Activated CD8-positive, alpha-beta memory T cell treated with anti-CD3 and anti-CD28 coated beads, Interleukin-2, amount 10 ng/mL, durations not matched to agents 7 days and 5 days (primary cell): ENCODE measurements around the gene AMPD2. TPM values are rescaled to one million over a fixed set of nuclear protein-coding genes. Genes with fewer than 3 reads are reported as not detected.
A peak's percentile ranks its signal among the peaks of the same experiment; 100 is the strongest.

ENCODE experiments used
- ATAC-seq: fragments of 150-1000 bp; cut with Tn5 transposase; one replicate; pipeline ENCODE4 v1.10.0; 2021; ENCODE audit warnings: moderate library complexity
- CTCF ChIA-PET: fragments of 350-600 bp; sonication (Branson Sonifier 250); formaldehyde crosslinking; loops from one replicate; lab custom pipeline; 2021; ENCODE audit warnings: antibody characterized with exemption; lab: Charles Lee
- DNase-seq: peaks from one replicate; pipeline ENCODE4 v3.0.0-alpha.2; 2020
- H3K27ac Mint-ChIP-seq: one replicate; pipeline ENCODE4 v1.8.0; 2021; ENCODE audit warnings: mild to moderate bottlenecking, mixed read lengths
- H3K27me3 Mint-ChIP-seq: one replicate; pipeline ENCODE4 v1.8.0; 2021; ENCODE audit warnings: mixed read lengths
- H3K36me3 Mint-ChIP-seq: one replicate; pipeline ENCODE4 v1.8.0; 2021; ENCODE audit warnings: mild to moderate bottlenecking, mixed read lengths
- H3K4me1 Mint-ChIP-seq: one replicate; pipeline ENCODE4 v1.8.0; 2021; ENCODE audit warnings: mixed read lengths
- H3K4me3 Mint-ChIP-seq: one replicate; pipeline ENCODE4 v1.8.0; 2021; ENCODE audit warnings: mild to moderate bottlenecking, moderate library complexity, mixed read lengths
- H3K9me3 Mint-ChIP-seq: one replicate; pipeline ENCODE4 v1.8.0; 2022; ENCODE audit warnings: low read depth, mixed read lengths
- total RNA-seq, 2 experiments: library from RNA; stranded (reverse); gene quantifications; one replicate each; pipeline ENCODE4 v1.2.3, GENCODE V29; 2021

Gene AMPD2
- 100 to 1,000 TPM in 1 of 2 experiments, 10 to 100 TPM in 1; 90.4 to 113 TPM for total RNA-seq

DNA sequence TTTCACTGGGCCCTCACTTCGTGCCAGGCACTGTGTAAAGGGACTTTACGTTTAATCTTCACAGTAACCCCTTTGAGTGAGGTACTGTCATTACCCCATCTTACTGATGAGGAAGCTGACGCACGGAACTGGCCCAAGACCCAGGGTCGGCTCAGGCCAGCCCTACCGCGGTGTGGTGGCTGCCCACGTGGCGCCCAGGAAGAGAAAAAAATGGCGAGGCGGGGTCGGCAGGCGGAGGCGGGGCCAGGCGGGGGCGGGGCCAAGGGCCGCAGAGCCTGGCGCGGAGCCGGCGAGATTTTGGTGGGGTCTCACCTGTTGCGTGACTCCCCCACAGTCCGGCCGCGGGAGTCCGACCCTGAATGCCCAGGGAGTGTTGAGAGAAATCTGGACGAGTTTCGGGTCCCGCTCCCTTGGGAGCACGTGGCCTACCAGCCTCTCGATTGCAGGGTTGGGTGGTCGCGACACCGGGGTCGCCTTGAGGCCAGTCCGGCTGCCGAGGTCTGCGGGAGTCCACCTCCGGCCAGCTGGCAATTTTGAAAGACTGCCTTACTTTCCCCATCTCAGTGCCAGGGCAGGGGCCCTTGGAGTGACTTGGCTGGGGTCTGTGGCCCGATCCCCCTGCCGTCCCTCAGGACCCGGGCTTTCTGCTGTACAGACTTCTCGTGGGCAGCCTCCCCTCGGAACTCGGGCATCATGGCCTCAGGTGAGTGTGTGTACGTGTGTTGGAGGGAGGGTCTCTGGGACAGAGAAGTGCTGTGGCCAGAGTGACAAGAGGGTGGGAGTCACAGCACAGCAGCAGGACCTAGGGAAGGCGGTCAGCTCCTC lies at the start of gene AMPD2, which contains the start of gene GNAT2:
AMPD2 (plus strand) TSS at position 262 of the 825 bp plus-strand sequence. CDS start 1,339 bp downstream, outside the sequence.
GNAT2 (minus strand) TSS at position 41 of the 825 bp plus-strand sequence. CDS start 6,746 bp downstream, outside the sequence.
- Mint-ChIP-seq H3K4me1 (peaks cover 66% of the 10 kb centered on the region), H3K9me3 (no peaks in the 10 kb centered on the region), H3K36me3 (peaks cover 1% of the 10 kb centered on the region), H3K27ac (peak within 1 kb of the TSS; percentile 98), H3K4me3 (peak within 1 kb of the TSS; percentile 99), H3K27me3 (no peaks in the 10 kb centered on the region)
- ATAC-seq (peak; percentile 56), DNase-seq (peak; percentile 87)
- CTCF ChIA-PET, result interaction anchor here (0.5 to 9.1 kb wide), 12 partner anchors 10 to 365 kb away, joined by 3 to 112 read pairs (median 6); partner anchors contain the start of genes AHCYL1, CYB561D1 and GNAI3

DNA sequence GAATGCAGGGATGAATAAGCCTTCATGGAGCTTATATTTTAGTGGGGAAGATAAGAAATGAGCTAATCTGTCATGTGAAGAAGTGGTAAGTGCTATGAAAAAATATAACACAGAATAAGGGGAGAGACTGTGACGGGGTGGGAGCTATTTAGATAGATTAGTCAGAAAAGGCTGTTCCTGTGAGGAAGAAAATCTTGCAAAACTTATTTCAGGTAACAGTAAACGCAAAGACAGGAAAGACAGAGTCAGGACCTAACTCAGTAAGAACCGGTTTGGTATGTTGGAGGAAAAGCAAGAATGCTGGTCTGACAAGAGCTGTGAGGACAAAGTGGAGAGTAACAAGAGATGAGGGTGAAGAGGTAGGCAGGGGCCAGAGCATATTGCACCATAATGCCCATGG lies 49.2 kb upstream of the AMPD2 start:
- H3K27me3 Mint-ChIP-seq, result no peaks in the 10 kb centered on the region
- CTCF ChIA-PET, result interaction anchor here (1.1 to 1.4 kb wide), 3 partner anchors 11 to 46 kb away, joined by 3 to 4 read pairs (median 3); no protein-coding TSS in a partner anchor
- no peaks in the 10 kb centered on the region for H3K9me3 Mint-ChIP-seq
- no peak overlapping the region for H3K27ac Mint-ChIP-seq
- DNase-seq (no peak), ATAC-seq (no peak)
- H3K4me3 Mint-ChIP-seq, result no peak overlapping the region
- H3K4me1 Mint-ChIP-seq, result peaks cover 13% of the 10 kb centered on the region
- H3K36me3 Mint-ChIP-seq, result peaks cover 5% of the 10 kb centered on the region

DNA sequence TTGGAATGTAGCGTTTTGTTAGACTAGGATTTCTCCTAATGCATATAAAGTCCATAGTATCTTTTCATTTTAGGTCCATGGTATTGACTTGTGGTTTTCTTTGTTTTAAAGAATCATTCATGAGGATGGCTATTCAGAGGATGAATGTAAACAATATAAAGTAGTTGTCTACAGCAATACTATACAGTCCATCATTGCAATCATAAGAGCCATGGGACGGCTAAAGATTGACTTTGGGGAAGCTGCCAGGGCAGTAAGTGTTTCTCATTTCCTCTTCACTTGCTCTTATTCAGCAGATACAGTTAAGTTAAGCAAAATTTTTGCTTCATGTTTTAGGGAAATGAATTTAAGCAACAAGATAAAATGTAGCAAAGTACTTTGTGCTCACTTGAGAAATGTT lies 45.9 kb upstream of the AMPD2 start:
- CTCF ChIA-PET, result interaction anchor here (1.5 kb wide), 1 partner anchor 24 kb away, joined by 3 read pairs; no protein-coding TSS in a partner anchor
- Mint-ChIP-seq H3K4me3 (no peak overlapping the region), H3K9me3 (no peaks in the 10 kb centered on the region), H3K4me1 (peaks cover 6% of the 10 kb centered on the region), H3K27ac (no peak overlapping the region), H3K36me3 (peaks cover 19% of the 10 kb centered on the region), H3K27me3 (no peaks in the 10 kb centered on the region)
- no peak for DNase-seq
- ATAC-seq, result no peak

DNA sequence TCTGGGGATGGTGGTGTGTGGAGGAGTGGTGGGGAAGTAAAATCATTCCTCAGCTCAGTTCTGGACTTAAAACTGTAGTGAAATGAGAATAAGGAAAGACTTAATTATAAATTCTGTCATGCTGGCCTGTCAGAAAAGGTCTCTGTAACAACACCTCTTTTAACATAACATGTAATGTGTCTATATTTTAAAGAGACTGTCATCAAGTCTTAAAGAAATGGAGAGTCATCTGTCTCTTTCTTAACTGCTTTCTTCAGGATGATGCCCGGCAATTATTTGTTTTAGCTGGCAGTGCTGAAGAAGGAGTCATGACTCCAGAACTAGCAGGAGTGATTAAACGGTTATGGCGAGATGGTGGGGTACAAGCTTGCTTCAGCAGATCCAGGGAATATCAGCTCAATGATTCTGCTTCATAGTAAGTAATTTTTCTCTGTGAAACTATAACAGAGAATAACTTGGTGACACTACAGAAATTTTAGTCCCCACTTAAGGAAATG lies 40.6 kb upstream of the AMPD2 start:
- H3K27me3 Mint-ChIP-seq, result no peaks in the 10 kb centered on the region
- H3K4me3 Mint-ChIP-seq, result no peak overlapping the region
- CTCF ChIA-PET, result interaction anchor here (1.2 kb wide), 1 partner anchor 451 kb away, joined by 3 read pairs; no protein-coding TSS in a partner anchor
- ATAC-seq, result no peak
- H3K27ac Mint-ChIP-seq, result peak overlapping the region; percentile 36
- H3K36me3 Mint-ChIP-seq, result peaks cover 40% of the 10 kb centered on the region
- peaks cover 1% of the 10 kb centered on the region for H3K4me1 Mint-ChIP-seq
- no peaks in the 10 kb centered on the region for H3K9me3 Mint-ChIP-seq
- DNase-seq, result no peak

DNA sequence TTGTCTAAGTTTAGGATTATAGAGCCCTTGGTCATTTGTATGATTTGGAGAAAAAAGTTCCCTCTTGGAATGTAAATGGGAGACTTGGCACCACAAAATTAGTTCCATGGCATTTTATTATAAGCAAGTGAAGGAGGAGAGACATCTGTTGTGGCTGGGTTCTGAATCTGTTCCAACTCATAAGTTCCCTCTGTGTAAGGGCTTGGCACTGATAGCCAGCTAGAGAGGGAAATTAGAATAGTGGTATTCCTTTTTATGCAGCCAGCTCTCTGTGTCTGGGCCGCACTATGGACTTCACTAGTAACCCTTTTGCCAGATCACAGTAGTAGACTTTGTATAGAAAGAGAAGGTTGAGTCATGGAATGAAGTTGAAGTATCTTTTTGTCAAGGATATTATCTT lies 40.1 kb upstream of the AMPD2 start:
- no peaks in the 10 kb centered on the region for H3K9me3 Mint-ChIP-seq
- no peaks in the 10 kb centered on the region for H3K27me3 Mint-ChIP-seq
- DNase-seq, result no peak
- ATAC-seq, result no peak
- H3K4me3 Mint-ChIP-seq, result no peak overlapping the region
- H3K4me1 Mint-ChIP-seq, result peaks cover 1% of the 10 kb centered on the region
- peaks cover 44% of the 10 kb centered on the region for H3K36me3 Mint-ChIP-seq
- no peak overlapping the region for H3K27ac Mint-ChIP-seq
- CTCF ChIA-PET, result interaction anchor here (1.2 to 1.6 kb wide), 2 partner anchors 405 to 450 kb away, joined by 3 to 7 read pairs; partner anchors contain the start of gene AHCYL1

DNA sequence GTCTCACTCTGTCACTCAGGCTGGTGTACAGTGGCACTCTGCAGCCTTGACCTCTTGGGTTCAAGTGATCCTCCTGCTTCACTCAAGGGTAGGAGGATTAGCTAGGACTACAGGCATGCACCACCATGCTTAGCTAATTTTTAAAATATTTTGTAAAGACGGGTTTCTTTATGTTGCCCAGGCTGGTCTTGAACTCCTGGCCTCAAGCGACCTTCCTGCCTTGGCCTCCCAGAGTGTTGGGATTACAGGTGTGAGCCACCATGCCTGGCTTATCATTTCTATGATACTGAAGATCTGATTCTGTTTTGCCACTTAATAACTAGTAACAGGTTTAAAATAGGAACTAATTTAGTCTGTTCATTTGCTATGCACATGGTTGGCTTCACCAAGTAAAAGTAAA lies 37.6 kb upstream of the AMPD2 start:
- DNase-seq (no peak), ATAC-seq (no peak)
- H3K27me3 Mint-ChIP-seq, result no peaks in the 10 kb centered on the region
- H3K36me3 Mint-ChIP-seq, result peaks cover 48% of the 10 kb centered on the region
- H3K4me1 Mint-ChIP-seq, result peaks cover 1% of the 10 kb centered on the region
- H3K4me3 Mint-ChIP-seq, result no peak overlapping the region
- H3K9me3 Mint-ChIP-seq, result no peaks in the 10 kb centered on the region
- CTCF ChIA-PET, result no interaction called here
- no peak overlapping the region for H3K27ac Mint-ChIP-seq

DNA sequence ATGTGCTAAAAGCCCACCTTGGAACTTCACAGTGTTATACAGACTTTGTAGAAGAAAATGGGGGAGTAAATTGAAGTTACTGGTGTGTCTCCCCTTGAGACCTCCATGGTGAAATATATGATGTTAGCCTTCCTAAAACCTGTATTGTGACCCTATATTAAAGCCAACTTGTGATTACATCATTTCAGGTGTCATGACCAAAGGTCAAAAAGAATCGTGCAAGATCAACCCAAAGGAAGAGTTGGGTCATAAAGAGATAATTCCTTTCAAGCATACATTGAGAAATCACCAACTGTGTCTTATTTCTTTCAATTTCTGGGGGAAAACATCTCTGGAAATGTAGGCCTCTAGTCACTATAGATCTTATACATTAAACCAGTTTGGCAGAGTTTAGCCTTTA lies 34.9 kb upstream of the AMPD2 start:
- CTCF ChIA-PET, result no interaction called here
- H3K36me3 Mint-ChIP-seq, result peaks cover 55% of the 10 kb centered on the region
- H3K4me1 Mint-ChIP-seq, result no peaks in the 10 kb centered on the region
- no peak overlapping the region for H3K27ac Mint-ChIP-seq
- H3K27me3 Mint-ChIP-seq, result no peaks in the 10 kb centered on the region
- H3K9me3 Mint-ChIP-seq, result no peaks in the 10 kb centered on the region
- ATAC-seq (no peak), DNase-seq (no peak)
- H3K4me3 Mint-ChIP-seq, result no peak overlapping the region

DNA sequence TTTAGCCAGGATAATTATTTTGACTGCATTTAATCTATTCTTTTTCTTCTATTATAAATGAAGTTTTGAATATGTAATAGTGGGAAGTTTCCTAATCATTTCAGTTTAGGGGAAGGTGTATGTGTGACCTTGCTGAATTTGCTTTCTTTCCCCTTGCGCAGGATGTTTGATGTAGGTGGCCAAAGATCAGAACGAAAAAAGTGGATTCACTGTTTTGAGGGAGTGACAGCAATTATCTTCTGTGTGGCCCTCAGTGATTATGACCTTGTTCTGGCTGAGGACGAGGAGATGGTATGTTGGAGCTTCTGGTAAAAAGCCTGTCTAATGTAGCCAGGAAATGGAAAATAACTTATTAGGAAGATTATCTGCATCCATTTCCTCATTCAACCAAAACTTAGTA lies 33.6 kb upstream of the AMPD2 start:
- CTCF ChIA-PET, result no interaction called here
- H3K27ac Mint-ChIP-seq, result no peak overlapping the region
- H3K27me3 Mint-ChIP-seq, result no peaks in the 10 kb centered on the region
- H3K4me3 Mint-ChIP-seq, result no peak overlapping the region
- H3K36me3 Mint-ChIP-seq, result peaks cover 55% of the 10 kb centered on the region
- DNase-seq, result no peak
- no peaks in the 10 kb centered on the region for H3K4me1 Mint-ChIP-seq
- no peak for ATAC-seq
- no peaks in the 10 kb centered on the region for H3K9me3 Mint-ChIP-seq

DNA sequence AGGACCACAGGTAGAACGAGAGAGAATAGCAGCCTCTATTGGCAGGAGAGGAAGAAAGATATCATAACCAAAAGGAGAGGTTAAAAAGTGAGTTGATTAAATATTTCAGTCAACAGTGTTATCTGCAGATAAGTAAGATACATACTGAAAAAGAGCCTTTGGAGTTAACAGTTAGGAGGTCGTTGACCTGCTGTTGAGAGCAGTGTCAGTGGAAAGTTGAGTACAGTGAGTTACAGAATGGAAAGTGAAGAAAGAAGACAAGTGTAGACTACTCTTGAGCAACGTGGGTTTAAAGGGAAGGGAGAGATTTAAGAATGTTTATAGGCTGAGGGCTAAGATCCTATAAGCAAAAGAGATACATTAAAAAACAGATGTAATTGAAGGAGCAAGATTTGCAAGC lies 30.5 kb upstream of the AMPD2 start:
- no peak overlapping the region for H3K27ac Mint-ChIP-seq
- DNase-seq (no peak), ATAC-seq (no peak)
- H3K36me3 Mint-ChIP-seq, result peaks cover 63% of the 10 kb centered on the region
- no peaks in the 10 kb centered on the region for H3K4me1 Mint-ChIP-seq
- H3K9me3 Mint-ChIP-seq, result no peaks in the 10 kb centered on the region
- CTCF ChIA-PET, result no interaction called here
- H3K4me3 Mint-ChIP-seq, result no peak overlapping the region
- no peaks in the 10 kb centered on the region for H3K27me3 Mint-ChIP-seq

DNA sequence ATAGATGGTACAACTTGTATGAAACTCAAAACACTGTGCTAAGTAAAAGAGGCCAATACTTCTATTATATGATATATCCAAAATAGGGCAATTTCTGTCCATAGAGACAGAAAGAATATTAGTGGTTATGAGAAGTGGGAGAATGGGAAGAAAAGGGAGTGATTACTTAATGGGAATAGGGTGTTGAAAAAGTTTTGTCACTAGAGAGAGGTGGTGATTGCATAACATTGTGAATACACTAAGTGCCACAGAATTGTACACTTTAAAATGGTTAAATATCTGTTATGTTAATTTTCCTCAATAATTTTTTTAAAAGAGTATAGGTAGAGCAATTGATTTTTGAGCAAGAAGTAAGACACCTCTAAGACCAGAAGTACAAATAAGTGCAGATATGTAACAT lies 30.0 kb upstream of the AMPD2 start:
- Mint-ChIP-seq H3K4me3 (no peak overlapping the region), H3K27me3 (no peaks in the 10 kb centered on the region), H3K9me3 (no peaks in the 10 kb centered on the region), H3K27ac (no peak overlapping the region), H3K36me3 (peaks cover 60% of the 10 kb centered on the region), H3K4me1 (no peaks in the 10 kb centered on the region)
- ATAC-seq, result no peak
- CTCF ChIA-PET, result interaction anchor here (1.4 kb wide), 1 partner anchor 50 kb away, joined by 4 read pairs; no protein-coding TSS in a partner anchor
- DNase-seq, result no peak

DNA sequence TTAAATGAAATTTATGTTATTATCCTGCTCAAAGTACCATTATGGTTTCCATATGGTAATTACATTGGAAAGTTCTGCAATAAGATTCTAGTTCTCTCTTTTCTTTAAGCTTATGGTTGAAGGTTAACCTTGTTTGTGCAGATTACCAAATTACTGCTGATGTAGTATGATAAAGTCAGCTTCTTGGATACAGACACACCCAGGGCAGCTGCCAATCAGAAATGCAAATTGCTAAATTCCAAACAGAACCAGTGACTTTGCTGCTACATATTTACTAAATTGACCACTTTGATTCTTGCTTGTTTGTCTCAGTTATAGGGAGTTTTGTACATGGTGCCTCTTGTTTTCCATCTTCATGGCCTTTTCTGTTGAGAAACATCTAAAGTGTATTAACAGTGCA lies 26.7 kb upstream of the AMPD2 start:
- H3K4me1 Mint-ChIP-seq, result no peaks in the 10 kb centered on the region
- no peak overlapping the region for H3K27ac Mint-ChIP-seq
- no peaks in the 10 kb centered on the region for H3K9me3 Mint-ChIP-seq
- no peaks in the 10 kb centered on the region for H3K27me3 Mint-ChIP-seq
- CTCF ChIA-PET, result no interaction called here
- H3K36me3 Mint-ChIP-seq, result peaks cover 45% of the 10 kb centered on the region
- H3K4me3 Mint-ChIP-seq, result no peak overlapping the region
- no peak for DNase-seq
- ATAC-seq, result no peak

DNA sequence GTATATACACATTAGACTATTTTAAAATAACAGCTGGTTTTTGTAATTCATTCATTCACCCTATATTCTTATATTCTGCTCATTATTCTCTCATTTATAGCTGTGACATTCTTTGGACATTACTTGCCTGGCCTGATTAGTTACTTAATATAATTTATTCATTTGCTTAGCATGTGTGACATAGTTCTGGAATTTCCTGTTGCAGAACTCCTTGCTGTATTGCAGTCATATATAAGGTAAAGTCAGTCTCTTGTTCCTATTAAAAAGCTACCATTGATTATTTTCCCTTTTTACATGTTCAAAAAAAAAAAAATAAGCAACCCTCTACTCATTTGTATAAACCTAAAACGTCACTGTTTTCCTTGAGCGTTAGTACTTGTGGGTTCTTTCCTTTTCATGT lies 24.1 kb upstream of the AMPD2 start:
- no peaks in the 10 kb centered on the region for H3K27me3 Mint-ChIP-seq
- no peak overlapping the region for H3K27ac Mint-ChIP-seq
- CTCF ChIA-PET, result interaction anchor here (0.7 to 1.5 kb wide), 4 partner anchors 10 to 45 kb away, joined by 3 to 4 read pairs (median 3); no protein-coding TSS in a partner anchor
- H3K4me1 Mint-ChIP-seq, result no peaks in the 10 kb centered on the region
- H3K36me3 Mint-ChIP-seq, result peaks cover 35% of the 10 kb centered on the region
- H3K4me3 Mint-ChIP-seq, result no peak overlapping the region
- DNase-seq (no peak), ATAC-seq (no peak)
- no peaks in the 10 kb centered on the region for H3K9me3 Mint-ChIP-seq

DNA sequence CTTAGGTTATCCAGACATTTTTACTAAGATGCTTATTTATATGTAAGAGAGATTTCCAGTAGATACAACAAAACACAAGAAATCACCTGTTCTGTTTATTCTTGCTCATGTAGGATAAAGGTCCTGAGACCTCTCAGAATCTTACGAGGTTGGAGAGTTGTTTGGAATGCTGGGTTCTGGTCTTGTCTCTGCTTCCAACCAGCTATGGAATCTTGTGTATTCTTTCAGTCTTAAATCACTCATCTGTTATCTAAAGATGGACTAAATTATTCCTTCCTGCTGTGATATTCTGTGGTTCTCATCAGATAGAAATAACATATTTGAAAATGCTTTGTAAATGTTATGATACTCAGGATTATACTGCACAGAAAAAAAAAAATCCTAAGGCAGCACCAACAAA lies 21.5 kb upstream of the AMPD2 start:
- H3K4me1 Mint-ChIP-seq, result no peaks in the 10 kb centered on the region
- ATAC-seq (no peak), DNase-seq (no peak)

More for the DNA sequence above, 21.5 kb upstream of the AMPD2 start:
- CTCF ChIA-PET, result interaction anchor here (0.6 to 1.5 kb wide), 3 partner anchors 24 to 46 kb away, joined by 3 read pairs; no protein-coding TSS in a partner anchor
- Mint-ChIP-seq H3K36me3 (peaks cover 19% of the 10 kb centered on the region), H3K4me3 (no peak overlapping the region), H3K27me3 (no peaks in the 10 kb centered on the region), H3K27ac (no peak overlapping the region), H3K9me3 (no peaks in the 10 kb centered on the region)
